ENCODE measurements around the gene LGALS8.

- TF ChIP-seq CTCF (IDR thresholded peaks at IDR 0.05) (no peak), POLR2A (IDR thresholded peaks at IDR 0.05) (no peak)
Observed at GRCh38 chr1:236561976-236562375, 38.2 kb downstream of the LGALS8 start.

Data from body of pancreas (tissue), 4 donors.